ENCODE measurements around the gene PRKCZ. TPM values are rescaled to one million over a fixed set of nuclear protein-coding genes. Genes with fewer than 3 reads are reported as not detected.
"Not testable (repeated sequence)": the region's sequence is repeated elsewhere in the genome, so short reads cannot be mapped to it uniquely, and the experiment has no call there.

The PRKCZ gene
- total and polyA plus RNA-seq, 7 experiments from 2014 or later, result 3.6 to 29.6 (median 24.0) TPM

- Mint-ChIP-seq H3K27me3 (peaks cover 0 to 6% (median 0%) of the 10 kb centered on the region in 5 donors), H3K36me3 (peaks cover 0 to 19% (median 8%) of the 10 kb centered on the region in 5 donors), H3K4me1 (peaks cover 0 to 20% (median 10%) of the 10 kb centered on the region in 7 donors), H3K9me3 (peaks cover 0 to 13% (median 2%) of the 10 kb centered on the region in 11 donors), H3K4me3 (no peak overlapping the region), H3K27ac (no peak overlapping the region)
- ATAC-seq, result no peak
- no peak for DNase-seq
- H3K27ac ChIP-seq (ENCODE audit: low read depth, low read length), result no peak overlapping the region
- H3K9me3 ChIP-seq (ENCODE audit: control insufficient read depth in 2 of 3, low read length in 3 of 3), result no peaks in the 10 kb centered on the region
- intact Hi-C loops (cut with micrococcal nuclease), result no loop called here
- ChIA-PET CTCF (no interaction called here), POLR2A (no interaction called here)
- no peaks in the 10 kb centered on the region for H3K27me3 ChIP-seq (ENCODE audit: control insufficient read depth in 2 of 2, insufficient read depth in 2 of 2, low read length in 2 of 2)
- H3K4me1 ChIP-seq (ENCODE audit: control insufficient read depth in 2 of 2, insufficient read depth in 2 of 2, low read length in 2 of 2), result no peaks in the 10 kb centered on the region
- no peak overlapping the region for H3K4me3 ChIP-seq (ENCODE audit: low read length)
- no peaks in the 10 kb centered on the region for H3K36me3 ChIP-seq (ENCODE audit: control insufficient read depth in 2 of 3, insufficient read depth in 3 of 3, low read length in 3 of 3)
These were observed 69.7 kb downstream of the PRKCZ start for GRCh38 chr1:2119886-2120285.

- DNase-seq, result no peak
- intact Hi-C loops (cut with micrococcal nuclease), result no loop called here
- no peak for ATAC-seq
- Histone ChIP-seq H3K27ac (ENCODE audit: low read depth, low read length) (no peak overlapping the region), H3K4me1 (ENCODE audit: control insufficient read depth in 2 of 2, insufficient read depth in 2 of 2, low read length in 2 of 2) (peaks cover 0 to 1% of the 10 kb centered on the region in 2 donors), H3K27me3 (ENCODE audit: control insufficient read depth in 2 of 2, insufficient read depth in 2 of 2, low read length in 2 of 2) (no peaks in the 10 kb centered on the region), H3K9me3 (ENCODE audit: control insufficient read depth in 2 of 3, low read length in 3 of 3) (no peaks in the 10 kb centered on the region), H3K36me3 (ENCODE audit: control insufficient read depth in 2 of 3, insufficient read depth in 3 of 3, low read length in 3 of 3) (no peaks in the 10 kb centered on the region), H3K4me3 (ENCODE audit: low read length) (no peak overlapping the region)
- CTCF ChIA-PET, result no interaction called here
- Mint-ChIP-seq H3K9me3 (peaks cover 0 to 13% (median 2%) of the 10 kb centered on the region in 11 donors), H3K27ac (peak overlapping the region in 2 of 9 donors; percentile 48 to 86), H3K27me3 (peaks cover 0 to 6% (median 0%) of the 10 kb centered on the region in 5 donors), H3K4me1 (peaks cover 0 to 21% (median 7%) of the 10 kb centered on the region in 7 donors), H3K4me3 (peak overlapping the region in 1 of 10 donors; percentile 45), H3K36me3 (peaks cover 0 to 19% (median 8%) of the 10 kb centered on the region in 5 donors)
- POLR2A ChIA-PET, result no interaction called here
These were observed 71.0 kb downstream of the PRKCZ start for GRCh38 chr1:2121101-2121691.

DNA sequence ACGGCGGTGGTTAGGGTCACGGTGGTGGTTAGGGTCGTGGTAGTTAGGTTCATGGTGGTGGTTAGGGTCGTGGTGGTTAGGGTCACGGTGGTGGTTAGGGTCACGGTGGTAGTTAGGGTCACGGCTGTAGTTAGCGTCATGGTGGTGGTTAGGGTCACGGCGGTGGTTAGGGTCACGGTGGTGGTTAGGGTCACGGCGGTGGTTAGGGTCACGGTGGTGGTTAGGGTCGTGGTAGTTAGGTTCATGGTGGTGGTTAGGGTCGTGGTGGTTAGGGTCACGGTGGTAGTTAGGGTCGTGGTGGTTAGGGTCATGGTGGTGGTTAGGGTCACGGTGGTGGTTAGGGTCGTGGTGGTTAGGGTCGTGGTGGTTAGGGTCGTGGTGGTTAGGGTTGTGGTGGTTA, 71.6 kb downstream of the PRKCZ start:
- H3K9me3 Mint-ChIP-seq, result peaks cover 0 to 13% (median 2%) of the 10 kb centered on the region in 11 donors
- H3K4me1 ChIP-seq (ENCODE audit: control insufficient read depth in 2 of 2, insufficient read depth in 2 of 2, low read length in 2 of 2); ATAC-seq; H3K4me3 ChIP-seq (ENCODE audit: low read length); CTCF ChIA-PET; H3K27ac ChIP-seq (ENCODE audit: low read depth, low read length); H3K27me3 ChIP-seq (ENCODE audit: control insufficient read depth in 2 of 2, insufficient read depth in 2 of 2, low read length in 2 of 2); H3K27me3 Mint-ChIP-seq; H3K4me3 Mint-ChIP-seq; intact Hi-C loops (cut with micrococcal nuclease); DNase-seq; H3K9me3 ChIP-seq (ENCODE audit: control insufficient read depth in 2 of 3, low read length in 3 of 3); POLR2A ChIA-PET; H3K36me3 ChIP-seq (ENCODE audit: control insufficient read depth in 2 of 3, insufficient read depth in 3 of 3, low read length in 3 of 3); H3K27ac Mint-ChIP-seq: not testable (repeated sequence)
- H3K36me3 Mint-ChIP-seq, result peaks cover 0 to 19% (median 8%) of the 10 kb centered on the region in 5 donors
- H3K4me1 Mint-ChIP-seq, result peaks cover 3 to 22% (median 5%) of the 10 kb centered on the region in 7 donors

DNA sequence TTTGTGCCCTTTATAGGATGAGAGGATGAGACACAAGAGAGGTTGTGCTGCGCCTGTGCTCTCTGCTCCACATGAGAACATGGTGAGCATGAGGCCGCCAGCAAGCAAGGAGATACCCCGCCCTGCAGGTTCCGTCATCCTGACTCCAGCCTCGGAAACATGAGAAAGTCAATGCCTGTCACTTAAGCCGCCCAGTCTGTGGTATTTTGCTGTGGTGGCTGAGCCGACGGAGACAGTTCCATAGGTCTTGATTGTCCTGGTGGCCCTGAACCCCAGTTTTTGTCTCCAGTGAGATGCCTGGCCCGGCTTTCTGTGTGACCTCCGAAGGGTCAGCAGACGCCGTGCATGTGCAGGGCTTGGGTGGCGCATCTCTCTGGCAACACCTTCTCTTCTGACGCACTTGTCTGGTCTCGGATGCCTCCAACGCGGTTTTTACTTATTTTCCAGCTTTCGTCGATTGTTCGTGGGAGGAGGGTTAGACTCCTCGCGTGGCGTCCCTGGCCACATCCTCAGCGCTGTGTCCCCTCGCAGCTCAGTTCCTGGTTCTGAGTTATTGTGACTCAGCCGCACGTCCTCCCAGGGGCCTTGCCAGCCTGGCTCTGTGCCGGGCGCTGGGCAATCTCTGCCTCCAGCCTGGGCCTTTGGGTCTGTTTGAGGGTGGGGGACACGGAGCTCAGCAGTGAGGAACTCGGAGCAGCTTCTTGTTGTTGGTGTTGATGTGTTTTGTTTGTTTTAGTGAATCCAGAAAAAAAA, 74.4 kb downstream of the PRKCZ start:
- Histone ChIP-seq H3K4me1 (ENCODE audit: control insufficient read depth in 2 of 2, insufficient read depth in 2 of 2, low read length in 2 of 2) (peaks cover 0 to 15% of the 10 kb centered on the region in 2 donors), H3K36me3 (ENCODE audit: control insufficient read depth in 2 of 3, insufficient read depth in 3 of 3, low read length in 3 of 3) (no peaks in the 10 kb centered on the region), H3K27me3 (ENCODE audit: control insufficient read depth in 2 of 2, insufficient read depth in 2 of 2, low read length in 2 of 2) (no peaks in the 10 kb centered on the region), H3K27ac (ENCODE audit: low read depth, low read length) (no peak overlapping the region), H3K9me3 (ENCODE audit: control insufficient read depth in 2 of 3, low read length in 3 of 3) (no peaks in the 10 kb centered on the region), H3K4me3 (ENCODE audit: low read length) (no peak overlapping the region)
- Mint-ChIP-seq H3K27me3 (peaks cover 0 to 5% (median 0%) of the 10 kb centered on the region in 5 donors), H3K27ac (peak overlapping the region in 1 of 9 donors; percentile 60), H3K4me1 (peaks cover 7 to 25% (median 10%) of the 10 kb centered on the region in 7 donors), H3K4me3 (no peak overlapping the region), H3K36me3 (peaks cover 0 to 8% (median 0%) of the 10 kb centered on the region in 5 donors), H3K9me3 (peaks cover 0 to 13% (median 0%) of the 10 kb centered on the region in 11 donors)
- POLR2A ChIA-PET, result no interaction called here
- CTCF ChIA-PET, result no interaction called here
- no peak for ATAC-seq
- no peak for DNase-seq
- intact Hi-C loops (cut with micrococcal nuclease), result no loop called here

- ATAC-seq (no peak), DNase-seq (no peak)
- peaks cover 0 to 5% (median 0%) of the 10 kb centered on the region in 5 donors for H3K27me3 Mint-ChIP-seq
- no peak overlapping the region for H3K27ac ChIP-seq (ENCODE audit: low read depth, low read length)
- H3K4me1 Mint-ChIP-seq, result peaks cover 7 to 25% (median 10%) of the 10 kb centered on the region in 7 donors
- peaks cover 0 to 13% (median 0%) of the 10 kb centered on the region in 11 donors for H3K9me3 Mint-ChIP-seq
- peaks cover 0 to 15% of the 10 kb centered on the region in 2 donors for H3K4me1 ChIP-seq (ENCODE audit: control insufficient read depth in 2 of 2, insufficient read depth in 2 of 2, low read length in 2 of 2)
- no peaks in the 10 kb centered on the region for H3K36me3 ChIP-seq (ENCODE audit: control insufficient read depth in 2 of 3, insufficient read depth in 3 of 3, low read length in 3 of 3)
- no peak overlapping the region for H3K27ac Mint-ChIP-seq
- no peak overlapping the region for H3K4me3 ChIP-seq (ENCODE audit: low read length)
- H3K36me3 Mint-ChIP-seq, result peaks cover 0 to 2% (median 0%) of the 10 kb centered on the region in 5 donors
- intact Hi-C loops (cut with micrococcal nuclease), result no loop called here
- ChIA-PET CTCF (no interaction called here), POLR2A (interaction anchor here (1.4 kb wide), 1 partner anchor 12 kb away, joined by 3 read pairs; no protein-coding TSS in a partner anchor)
- no peaks in the 10 kb centered on the region for H3K27me3 ChIP-seq (ENCODE audit: control insufficient read depth in 2 of 2, insufficient read depth in 2 of 2, low read length in 2 of 2)
- no peaks in the 10 kb centered on the region for H3K9me3 ChIP-seq (ENCODE audit: control insufficient read depth in 2 of 3, low read length in 3 of 3)
- H3K4me3 Mint-ChIP-seq, result no peak overlapping the region
These were observed 75.4 kb downstream of the PRKCZ start for GRCh38 chr1:2125350-2126211.
